ENCODE data around the gene SND1. TPM values are rescaled to one million over a fixed set of nuclear protein-coding genes. Genes with fewer than 3 reads are reported as not detected.
A peak's percentile ranks its signal among the peaks of the same experiment; 100 is the strongest.
"Not testable (repeated sequence)": the region's sequence is repeated elsewhere in the genome, so short reads cannot be mapped to it uniquely, and the experiment has no call there.

The SND1 gene
- total RNA-seq, 3 donors from 2014 or later, result 260 to 267 (median 267) TPM

- ATAC-seq, result no peak
- Mint-ChIP-seq H3K27me3 (ENCODE audit: low read depth) (no peaks in the 10 kb centered on the region), H3K4me3 (no peak overlapping the region)
Measured at GRCh38 chr7:128099204-128099671, 447.2 kb downstream of the SND1 start.

GRCh38 chr7:128100225-128100948 lies 448.4 kb downstream of the SND1 start:
- no peak for DNase-seq
- Mint-ChIP-seq H3K4me1 (ENCODE audit: low read depth) (peaks cover 24% of the 10 kb centered on the region), H3K4me3 (no peak overlapping the region), H3K36me3 (ENCODE audit: insufficient read depth) (peaks cover 12% of the 10 kb centered on the region), H3K9me3 (no peaks in the 10 kb centered on the region), H3K27me3 (ENCODE audit: low read depth) (peaks cover 2% of the 10 kb centered on the region)
- ATAC-seq, result no peak

More at GRCh38 chr7:128099204-128099671, 447.2 kb downstream of the SND1 start:
- peaks cover 17% of the 10 kb centered on the region for H3K36me3 Mint-ChIP-seq (ENCODE audit: insufficient read depth)
- DNase-seq, result no peak
- peaks cover 16% of the 10 kb centered on the region for H3K4me1 Mint-ChIP-seq (ENCODE audit: low read depth)
- H3K9me3 Mint-ChIP-seq, result no peaks in the 10 kb centered on the region

DNA sequence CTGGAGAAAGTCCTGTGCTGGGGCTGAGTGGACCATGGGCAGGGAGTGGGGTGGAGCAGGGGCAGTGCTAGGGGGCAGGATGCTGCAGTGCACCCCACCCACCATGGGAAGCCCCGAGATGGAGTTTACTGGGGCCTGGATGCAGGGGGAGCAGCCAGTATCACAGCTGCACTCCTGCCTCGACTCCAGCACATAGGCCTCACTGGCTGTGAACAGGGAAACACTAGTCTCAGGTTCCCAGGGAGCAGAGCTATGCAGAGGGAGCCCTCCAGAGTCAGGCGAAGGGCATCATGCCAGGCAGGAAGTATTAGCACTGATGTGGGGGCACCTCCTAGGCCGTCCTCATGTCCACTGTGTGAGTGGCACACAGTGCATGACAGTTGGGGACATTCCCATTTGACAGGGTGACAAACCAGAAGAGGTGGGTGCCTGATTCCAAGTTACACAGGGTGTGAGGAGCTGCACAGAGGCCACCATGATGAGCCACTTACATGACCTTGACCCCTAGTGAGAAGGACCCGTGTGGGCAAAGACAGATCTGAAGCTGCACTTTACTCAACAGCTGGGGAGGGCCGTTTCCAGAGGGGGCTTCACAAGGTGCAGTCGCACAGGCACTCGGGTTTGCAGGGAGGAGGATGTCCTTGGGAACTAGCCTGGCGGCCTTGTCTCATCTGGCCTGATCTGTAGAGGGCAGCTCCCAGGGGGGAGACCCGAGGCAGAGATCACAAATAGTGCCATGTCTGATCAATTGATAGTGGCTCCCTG lies 449.1 kb downstream of the SND1 start:
- H3K4me3 Mint-ChIP-seq, result no peak overlapping the region
- peaks cover 2% of the 10 kb centered on the region for H3K27me3 Mint-ChIP-seq (ENCODE audit: low read depth)
- ATAC-seq, result peak in 1 of 2 donors; percentile 7
- DNase-seq, result no peak
- H3K36me3 Mint-ChIP-seq (ENCODE audit: insufficient read depth), result peaks cover 7% of the 10 kb centered on the region
- H3K4me1 Mint-ChIP-seq (ENCODE audit: low read depth), result peaks cover 27% of the 10 kb centered on the region
- H3K9me3 Mint-ChIP-seq, result no peaks in the 10 kb centered on the region

DNA sequence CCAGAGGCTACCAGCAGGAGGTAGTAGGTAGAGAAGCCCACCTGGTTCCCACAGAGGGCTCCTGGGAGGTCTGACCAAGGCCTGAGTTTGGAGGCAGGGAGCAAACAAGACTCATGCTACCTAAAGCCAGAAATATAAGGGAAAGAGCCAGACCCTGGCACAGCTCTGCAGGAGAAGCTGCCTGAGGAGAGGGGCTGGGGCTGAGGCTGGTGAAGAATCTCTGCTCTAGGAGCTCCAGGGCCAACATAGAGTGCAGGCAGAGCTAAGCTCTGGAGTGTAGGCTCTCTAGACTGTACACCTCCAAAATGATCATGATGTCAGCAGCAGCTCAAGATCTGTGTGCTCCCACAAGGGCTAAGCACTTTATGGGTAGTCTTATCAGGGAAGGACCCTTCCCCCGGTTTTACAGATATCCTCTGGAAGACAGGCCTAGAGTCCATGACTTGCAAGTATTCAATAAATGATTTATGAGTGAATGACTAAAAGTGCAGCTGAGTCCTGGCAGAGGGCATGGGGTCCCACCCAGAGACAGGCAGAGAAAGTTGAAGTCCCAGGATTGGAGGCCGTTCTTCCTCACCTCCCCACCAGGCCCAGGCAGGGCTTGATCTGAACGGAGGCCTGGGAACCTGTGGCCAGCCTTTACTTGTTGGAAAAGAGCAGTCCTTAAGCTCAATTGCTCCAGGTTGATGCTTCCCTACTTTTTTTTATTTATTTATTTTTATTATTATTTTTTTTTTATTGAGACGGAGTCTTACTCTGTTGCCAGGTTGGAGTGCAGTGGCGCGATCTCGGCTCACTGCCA lies 450.7 kb downstream of the SND1 start:
- no peak for DNase-seq
- Mint-ChIP-seq H3K27me3 (ENCODE audit: low read depth) (peaks cover 2% of the 10 kb centered on the region), H3K4me3 (peak overlapping the region; percentile 52), H3K9me3 (no peaks in the 10 kb centered on the region), H3K36me3 (ENCODE audit: insufficient read depth) (peaks cover 3% of the 10 kb centered on the region), H3K4me1 (ENCODE audit: low read depth) (peaks cover 37% of the 10 kb centered on the region)
- no peak for ATAC-seq

DNA sequence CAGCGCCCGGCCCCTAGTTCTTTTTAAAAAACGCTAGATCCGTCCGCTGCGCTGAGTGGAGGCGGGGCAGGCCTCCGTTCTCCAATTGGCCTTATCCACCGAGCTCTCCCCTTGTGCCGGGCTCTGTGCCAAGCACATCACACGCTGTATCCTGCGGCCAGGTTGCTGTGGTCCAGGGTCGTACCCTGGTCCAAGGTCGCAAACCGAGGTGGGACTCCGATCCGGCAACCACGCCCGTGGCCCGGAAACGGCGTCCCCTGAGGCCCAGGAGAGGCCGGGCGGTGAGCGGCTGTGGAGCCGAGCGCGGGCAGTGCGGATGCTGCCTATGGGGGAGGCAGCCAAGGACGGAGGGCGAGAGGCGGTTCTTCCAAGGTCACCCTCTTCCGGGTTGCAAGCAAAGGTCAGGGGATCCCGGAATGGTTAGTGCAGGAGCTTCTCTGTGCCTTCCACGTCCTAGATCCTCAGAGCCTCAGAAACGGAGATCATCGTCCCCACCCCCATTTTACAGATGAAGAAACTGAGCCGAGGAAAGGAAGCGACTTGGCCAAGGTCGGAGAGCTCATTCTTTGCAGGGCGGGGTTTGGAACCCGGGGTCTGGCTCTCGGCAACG lies 451.6 kb downstream of the SND1 start:
- Mint-ChIP-seq H3K4me3 (peak overlapping the region; percentile 85), H3K36me3 (ENCODE audit: insufficient read depth) (no peaks in the 10 kb centered on the region), H3K4me1 (ENCODE audit: low read depth) (peaks cover 43% of the 10 kb centered on the region), H3K9me3 (no peaks in the 10 kb centered on the region), H3K27me3 (ENCODE audit: low read depth) (peaks cover 2% of the 10 kb centered on the region)
- DNase-seq (no peak), ATAC-seq (peak; percentile 9 to 42)

DNA sequence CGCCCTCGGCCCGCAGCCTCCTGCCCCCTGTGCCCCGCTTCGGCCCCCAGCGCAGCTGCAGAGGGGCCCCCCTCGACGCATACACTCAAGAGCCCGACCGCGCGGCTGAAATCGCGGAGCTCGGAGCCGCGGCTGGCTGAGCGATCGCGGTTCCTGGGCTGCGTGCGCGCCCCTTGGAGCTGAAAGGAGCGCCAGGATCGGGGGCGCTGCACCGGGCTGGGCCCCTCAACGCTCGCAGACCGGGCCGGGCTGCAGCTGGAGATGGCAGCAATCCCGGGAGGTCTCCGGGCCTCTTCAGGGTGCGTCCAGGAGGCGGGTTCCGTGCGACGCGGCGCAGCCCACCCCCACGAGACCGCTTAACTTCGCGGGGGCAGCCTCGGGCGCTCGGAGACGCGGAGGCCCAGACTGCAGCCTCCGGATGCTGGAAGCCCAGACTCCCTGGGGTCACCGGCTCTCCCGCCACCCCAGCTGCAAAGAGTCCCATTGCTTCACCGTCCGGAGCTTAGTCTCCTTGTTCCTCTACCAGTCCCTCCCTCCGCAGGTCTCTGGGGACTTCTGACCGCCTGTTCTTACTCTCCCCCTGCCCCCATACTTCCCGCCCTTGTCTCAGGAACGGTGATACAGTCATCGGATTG lies 452.2 kb downstream of the SND1 start:
- Mint-ChIP-seq H3K9me3 (no peaks in the 10 kb centered on the region), H3K27me3 (ENCODE audit: low read depth) (peaks cover 2% of the 10 kb centered on the region), H3K36me3 (ENCODE audit: insufficient read depth) (no peaks in the 10 kb centered on the region), H3K4me1 (ENCODE audit: low read depth) (peaks cover 49% of the 10 kb centered on the region), H3K4me3 (peak overlapping the region; percentile 85)
- DNase-seq (no peak), ATAC-seq (peak; percentile 25 to 33)

DNA sequence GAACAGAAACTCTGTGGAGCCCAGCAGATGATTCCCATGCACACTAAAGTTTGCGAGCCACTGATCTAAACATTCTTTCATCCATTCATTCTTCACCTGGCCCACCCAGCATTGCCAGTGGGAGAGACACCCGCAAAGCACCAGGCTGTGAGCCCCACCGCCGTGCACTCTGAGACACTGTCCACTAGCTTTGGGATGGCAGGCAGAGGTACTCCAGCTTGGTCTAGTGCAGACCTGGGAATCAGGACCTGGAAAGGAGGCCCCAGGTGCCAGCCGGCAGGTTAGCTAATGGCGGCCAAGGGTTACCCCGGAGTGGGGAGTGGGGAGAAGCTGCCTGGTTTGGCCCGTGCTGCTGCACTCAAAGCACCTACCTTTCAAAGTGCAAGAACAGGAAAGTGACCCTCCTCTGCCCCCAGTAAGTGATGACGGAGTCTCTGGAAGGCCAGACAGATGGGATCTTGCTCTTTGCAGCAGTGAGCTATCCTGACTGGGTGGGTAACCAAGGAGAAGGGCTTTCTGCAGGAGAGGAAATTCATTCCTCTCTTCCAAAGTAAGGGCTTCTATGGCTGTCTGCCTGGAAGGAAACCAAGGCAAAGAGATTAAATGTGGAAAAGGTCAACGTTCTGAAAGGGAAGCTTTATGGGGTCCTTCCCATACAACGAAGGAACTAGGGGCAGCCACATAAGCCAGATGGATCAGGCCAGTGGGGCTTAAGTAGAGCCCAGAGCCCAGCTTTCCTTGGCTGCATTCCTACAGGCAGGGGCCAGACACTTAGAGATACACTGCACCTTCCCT lies 453.4 kb downstream of the SND1 start:
- Mint-ChIP-seq H3K27me3 (ENCODE audit: low read depth) (peaks cover 2% of the 10 kb centered on the region), H3K4me3 (no peak overlapping the region), H3K4me1 (ENCODE audit: low read depth) (peaks cover 59% of the 10 kb centered on the region), H3K36me3 (ENCODE audit: insufficient read depth) (no peaks in the 10 kb centered on the region), H3K9me3 (no peaks in the 10 kb centered on the region)
- DNase-seq (no peak), ATAC-seq (no peak)

DNA sequence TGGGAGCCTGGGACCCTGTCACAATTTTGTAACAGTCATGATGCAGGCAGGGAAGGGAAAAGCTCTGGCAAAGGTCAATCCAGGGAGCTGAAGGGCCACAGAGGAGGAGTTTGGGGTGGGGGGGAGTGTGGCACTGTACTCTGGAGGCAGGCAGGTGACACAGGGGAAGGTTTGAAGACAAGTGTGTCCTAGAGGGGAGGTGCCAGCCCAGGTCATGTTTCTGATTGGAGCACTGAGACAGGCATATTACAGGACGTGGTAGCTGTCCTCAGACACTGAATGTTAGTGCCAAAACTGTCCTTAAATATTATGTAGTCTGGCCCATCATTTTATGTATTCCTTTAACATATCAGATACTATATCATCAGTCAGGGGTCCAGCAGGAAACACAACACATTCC lies 454.8 kb downstream of the SND1 start:
- no peak for DNase-seq
- no peak for ATAC-seq
- Mint-ChIP-seq H3K36me3 (ENCODE audit: insufficient read depth) (no peaks in the 10 kb centered on the region), H3K4me1 (ENCODE audit: low read depth) (peaks cover 71% of the 10 kb centered on the region), H3K27me3 (ENCODE audit: low read depth) (peaks cover 2% of the 10 kb centered on the region), H3K9me3 (no peaks in the 10 kb centered on the region), H3K4me3 (no peak overlapping the region)

DNA sequence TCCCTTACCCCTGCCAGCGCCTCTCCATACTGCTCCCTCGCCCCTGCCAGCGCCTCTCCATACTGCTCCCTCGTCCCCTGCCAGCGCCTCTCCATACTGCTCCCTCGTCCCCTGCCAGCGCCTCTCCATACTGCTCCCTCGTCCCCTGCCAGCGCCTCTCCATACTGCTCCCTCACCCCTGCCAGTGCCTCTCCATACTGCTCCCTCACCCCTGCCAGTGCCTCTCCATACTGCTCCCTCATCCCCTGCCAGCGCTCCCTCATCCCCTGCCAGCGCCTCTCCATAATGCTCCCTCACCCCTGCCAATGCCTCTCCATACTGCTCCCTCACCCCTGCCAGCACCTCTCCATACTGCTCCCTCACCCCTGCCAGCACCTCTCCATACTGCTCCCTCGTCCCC lies 455.5 kb downstream of the SND1 start:
- H3K36me3 Mint-ChIP-seq (ENCODE audit: insufficient read depth); ATAC-seq; H3K4me3 Mint-ChIP-seq; DNase-seq; H3K9me3 Mint-ChIP-seq; H3K27me3 Mint-ChIP-seq (ENCODE audit: low read depth): not testable (repeated sequence)
- H3K4me1 Mint-ChIP-seq (ENCODE audit: low read depth), result peaks cover 74% of the 10 kb centered on the region

GRCh38 chr7:128108129-128108528 lies 456.1 kb downstream of the SND1 start:
- no peak for DNase-seq
- Mint-ChIP-seq H3K4me3 (no peak overlapping the region), H3K36me3 (ENCODE audit: insufficient read depth) (no peaks in the 10 kb centered on the region), H3K4me1 (ENCODE audit: low read depth) (peaks cover 77% of the 10 kb centered on the region), H3K27me3 (ENCODE audit: low read depth) (peaks cover 2% of the 10 kb centered on the region), H3K9me3 (no peaks in the 10 kb centered on the region)
- ATAC-seq, result no peak

GRCh38 chr7:128108641-128109423 lies 456.8 kb downstream of the SND1 start:
- H3K4me1 Mint-ChIP-seq (ENCODE audit: low read depth), result peaks cover 74% of the 10 kb centered on the region
- no peak for DNase-seq

DNA sequence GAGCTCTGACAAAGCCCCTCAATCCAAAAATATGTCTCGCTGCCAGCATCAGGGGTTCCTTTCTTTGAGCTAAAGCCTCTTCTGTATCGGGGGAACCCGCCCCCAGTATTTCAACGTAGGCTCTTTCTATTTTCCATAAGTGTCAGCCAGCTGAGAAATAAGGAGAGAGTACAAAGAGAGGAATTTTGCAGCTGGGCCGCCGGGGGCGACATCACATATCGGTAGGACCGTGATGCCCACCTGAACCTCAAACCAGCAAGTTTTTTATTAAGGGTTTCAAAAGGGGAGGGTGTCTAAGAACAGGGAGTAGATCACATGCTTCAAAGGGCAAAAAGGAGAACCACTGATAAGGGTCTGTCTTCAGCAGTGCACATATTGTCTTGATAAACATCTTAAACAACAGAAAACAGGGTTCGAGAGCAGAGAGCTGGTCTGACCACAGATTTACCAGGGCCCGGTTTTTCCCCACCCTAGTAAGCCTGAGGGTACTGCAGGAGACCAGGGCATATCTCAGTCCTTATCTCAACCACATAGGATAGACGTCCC lies 457.5 kb downstream of the SND1 start:
- DNase-seq; H3K36me3 Mint-ChIP-seq (ENCODE audit: insufficient read depth); H3K9me3 Mint-ChIP-seq; ATAC-seq; H3K27me3 Mint-ChIP-seq (ENCODE audit: low read depth): not testable (repeated sequence)
- peak overlapping the region; percentile 67 for H3K4me3 Mint-ChIP-seq
- H3K4me1 Mint-ChIP-seq (ENCODE audit: low read depth), result peaks cover 72% of the 10 kb centered on the region

More at GRCh38 chr7:128108641-128109423, 456.8 kb downstream of the SND1 start:
- peak; percentile 61 to 73 for ATAC-seq
- Mint-ChIP-seq H3K27me3 (ENCODE audit: low read depth) (peaks cover 2% of the 10 kb centered on the region), H3K9me3 (no peaks in the 10 kb centered on the region), H3K4me3 (peak overlapping the region; percentile 67), H3K36me3 (ENCODE audit: insufficient read depth) (no peaks in the 10 kb centered on the region)
